ENCODE results near the gene BTD. TPM values are rescaled to one million over a fixed set of nuclear protein-coding genes. Genes with fewer than 3 reads are reported as not detected.

The BTD gene
- polyA plus RNA-seq, 1 donor (not counting 4 experiments of a cell fraction or from before 2014, with no cell fraction given), result 12.0 TPM

GRCh38 chr3:15646851-15647511 is 45.4 kb downstream of the BTD start:
- peak; percentile 89 for FAIRE-seq
- peak overlapping the region; percentile 71 for H2AFZ ChIP-seq (ENCODE audit: control insufficient read depth, low read length)

GRCh38 chr3:15647611-15648167 is 46.1 kb downstream of the BTD start:
- peaks cover 38% of the 10 kb centered on the region for H3K4me1 ChIP-seq (ENCODE audit: control insufficient read depth, extremely low read depth, insufficient read depth, low read length)
- dilution Hi-C loops (cut with MboI; ENCODE audit: extremely low pct_ligation_motif_present, low sequenced_read_pairs), result no loop called here
- H3K9ac ChIP-seq (ENCODE audit: control insufficient read depth, extremely low read depth, insufficient read depth, low read length), result peak overlapping the region; percentile 80
- H3K4me2 ChIP-seq (ENCODE audit: control insufficient read depth, extremely low read depth, insufficient read depth, low read depth, low read length), result peak overlapping the region; percentile 95
- H3K9me1 ChIP-seq (ENCODE audit: control insufficient read depth, extremely low read depth, insufficient read depth, low read length), result no peaks in the 10 kb centered on the region
- H3K27me3 ChIP-seq (ENCODE audit: control insufficient read depth, extremely low read depth, insufficient read depth, low read length), result no peaks in the 10 kb centered on the region
- no peaks in the 10 kb centered on the region for H3K79me2 ChIP-seq (ENCODE audit: control insufficient read depth, insufficient read depth, low read length)
- peak overlapping the region; percentile 95 for H3K27ac ChIP-seq (ENCODE audit: control insufficient read depth, insufficient read depth, low read length)
- no peaks in the 10 kb centered on the region for H4K20me1 ChIP-seq (ENCODE audit: control insufficient read depth, extremely low read depth, insufficient read depth, low read length)
- no peak for DNase-seq (ENCODE audit: low read depth, low spot score)
- H2AFZ ChIP-seq (ENCODE audit: control insufficient read depth, low read length), result peak overlapping the region; percentile 56
- H3K36me3 ChIP-seq (ENCODE audit: control insufficient read depth in 2 of 2, extremely low read depth in 1 of 2, insufficient read depth in 2 of 2, low read length in 2 of 2), result no peaks in the 10 kb centered on the region
- peak overlapping the region in 2 of 3 experiments; percentile 59 to 65 for H3K4me3 ChIP-seq (ENCODE audit: control insufficient read depth in 2 of 3, extremely low read depth in 1 of 3, insufficient read depth in 2 of 3, low read depth in 1 of 3, low read length in 3 of 3)
- no peaks in the 10 kb centered on the region for H3K9me3 ChIP-seq (ENCODE audit: control insufficient read depth, low read depth, low read length)
- peak; percentile 87 for FAIRE-seq
- TF ChIP-seq, protein P1, sequence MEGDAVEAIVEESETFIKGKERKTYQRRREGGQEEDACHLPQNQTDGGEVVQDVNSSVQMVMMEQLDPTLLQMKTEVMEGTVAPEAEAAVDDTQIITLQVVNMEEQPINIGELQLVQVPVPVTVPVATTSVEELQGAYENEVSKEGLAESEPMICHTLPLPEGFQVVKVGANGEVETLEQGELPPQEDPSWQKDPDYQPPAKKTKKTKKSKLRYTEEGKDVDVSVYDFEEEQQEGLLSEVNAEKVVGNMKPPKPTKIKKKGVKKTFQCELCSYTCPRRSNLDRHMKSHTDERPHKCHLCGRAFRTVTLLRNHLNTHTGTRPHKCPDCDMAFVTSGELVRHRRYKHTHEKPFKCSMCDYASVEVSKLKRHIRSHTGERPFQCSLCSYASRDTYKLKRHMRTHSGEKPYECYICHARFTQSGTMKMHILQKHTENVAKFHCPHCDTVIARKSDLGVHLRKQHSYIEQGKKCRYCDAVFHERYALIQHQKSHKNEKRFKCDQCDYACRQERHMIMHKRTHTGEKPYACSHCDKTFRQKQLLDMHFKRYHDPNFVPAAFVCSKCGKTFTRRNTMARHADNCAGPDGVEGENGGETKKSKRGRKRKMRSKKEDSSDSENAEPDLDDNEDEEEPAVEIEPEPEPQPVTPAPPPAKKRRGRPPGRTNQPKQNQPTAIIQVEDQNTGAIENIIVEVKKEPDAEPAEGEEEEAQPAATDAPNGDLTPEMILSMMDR (optimal IDR thresholded peaks at IDR 0.05 in 1 of 3, IDR thresholded peaks at IDR 0.05 in 1 of 3, conservative IDR thresholded peaks at IDR 0.05 in 1 of 3; ENCODE audit: extremely low read depth in 1 of 3, insufficient read depth in 2 of 3, low read length in 3 of 3), result no peak
- no peak for TF ChIP-seq EZH2 (IDR thresholded peaks at IDR 0.05; ENCODE audit: low read length)

More at GRCh38 chr3:15646851-15647511, 45.4 kb downstream of the BTD start:
- no peaks in the 10 kb centered on the region for H3K9me3 ChIP-seq (ENCODE audit: control insufficient read depth, low read depth, low read length)
- H3K9ac ChIP-seq (ENCODE audit: control insufficient read depth, extremely low read depth, insufficient read depth, low read length), result peak overlapping the region; percentile 80
- peaks cover 38% of the 10 kb centered on the region for H3K4me1 ChIP-seq (ENCODE audit: control insufficient read depth, extremely low read depth, insufficient read depth, low read length)
- no peaks in the 10 kb centered on the region for H3K9me1 ChIP-seq (ENCODE audit: control insufficient read depth, extremely low read depth, insufficient read depth, low read length)
- dilution Hi-C loops (cut with MboI; ENCODE audit: extremely low pct_ligation_motif_present, low sequenced_read_pairs), result no loop called here
- H4K20me1 ChIP-seq (ENCODE audit: control insufficient read depth, extremely low read depth, insufficient read depth, low read length), result no peaks in the 10 kb centered on the region
- peak overlapping the region; percentile 95 for H3K4me2 ChIP-seq (ENCODE audit: control insufficient read depth, extremely low read depth, insufficient read depth, low read depth, low read length)
- H3K79me2 ChIP-seq (ENCODE audit: control insufficient read depth, insufficient read depth, low read length), result no peaks in the 10 kb centered on the region
- H3K27me3 ChIP-seq (ENCODE audit: control insufficient read depth, extremely low read depth, insufficient read depth, low read length), result no peaks in the 10 kb centered on the region
- no peaks in the 10 kb centered on the region for H3K36me3 ChIP-seq (ENCODE audit: control insufficient read depth in 2 of 2, extremely low read depth in 1 of 2, insufficient read depth in 2 of 2, low read length in 2 of 2)
- TF ChIP-seq, protein P1 (optimal IDR thresholded peaks at IDR 0.05 in 1 of 3, IDR thresholded peaks at IDR 0.05 in 1 of 3, conservative IDR thresholded peaks at IDR 0.05 in 1 of 3; ENCODE audit: extremely low read depth in 1 of 3, insufficient read depth in 2 of 3, low read length in 3 of 3), result no peak
- TF ChIP-seq EZH2 (IDR thresholded peaks at IDR 0.05; ENCODE audit: low read length), result no peak
- peak overlapping the region in 2 of 3 experiments; percentile 59 to 65 for H3K4me3 ChIP-seq (ENCODE audit: control insufficient read depth in 2 of 3, extremely low read depth in 1 of 3, insufficient read depth in 2 of 3, low read depth in 1 of 3, low read length in 3 of 3)
- H3K27ac ChIP-seq (ENCODE audit: control insufficient read depth, insufficient read depth, low read length), result peak overlapping the region; percentile 95
- peak; percentile 94 for DNase-seq (ENCODE audit: low read depth, low spot score)
